Astrocyte (in vitro differentiated cells and primary cell): Measurements from ENCODE around the gene TFEB.

Experiments used
- EZH2 ChIP-seq: IDR thresholded peaks from 2 replicates; pipeline ENCODE4 v1.6.1; 2012; ENCODE audit warnings: mild to moderate bottlenecking, low read length, inconsistent platforms; ENCODE audit not compliant: insufficient read depth
- TF ChIP-seq, protein P1 (sequence below): IDR thresholded peaks from 2 replicates; pipeline ENCODE4 v1.5.1; 2011; ENCODE audit warnings: low read depth, mild to moderate bottlenecking, inconsistent platforms, low read length, moderate library complexity; ENCODE audit not compliant: insufficient read depth

DNA sequence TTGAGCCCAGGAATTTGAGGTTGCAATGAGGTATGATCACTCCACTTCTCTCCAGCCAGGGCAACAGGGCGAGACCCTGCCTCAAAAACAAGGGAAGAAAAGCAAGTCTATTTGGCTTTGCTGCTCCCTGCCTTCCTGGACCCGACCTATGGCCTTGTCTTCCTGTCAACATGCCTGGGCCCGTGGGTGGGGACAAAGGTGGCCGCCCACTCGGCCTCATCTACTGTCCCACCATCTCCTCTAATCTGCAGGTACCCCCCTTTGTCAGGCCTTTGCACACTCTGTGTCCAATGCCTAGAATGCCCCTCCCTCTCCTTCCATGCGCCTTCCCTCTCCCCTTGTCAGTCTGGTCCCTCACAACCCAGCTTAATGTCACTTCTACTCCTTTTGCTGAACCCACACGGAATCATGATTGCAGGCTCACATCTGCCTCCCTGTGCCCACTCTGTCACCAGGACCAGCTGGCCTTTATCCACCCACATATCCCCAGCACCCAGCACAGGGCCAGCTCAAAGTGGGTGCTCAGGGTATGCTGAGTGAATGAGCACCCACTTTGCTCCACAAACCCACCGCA, 56.8 kb downstream of the TFEB start:
- TF ChIP-seq, protein P1, sequence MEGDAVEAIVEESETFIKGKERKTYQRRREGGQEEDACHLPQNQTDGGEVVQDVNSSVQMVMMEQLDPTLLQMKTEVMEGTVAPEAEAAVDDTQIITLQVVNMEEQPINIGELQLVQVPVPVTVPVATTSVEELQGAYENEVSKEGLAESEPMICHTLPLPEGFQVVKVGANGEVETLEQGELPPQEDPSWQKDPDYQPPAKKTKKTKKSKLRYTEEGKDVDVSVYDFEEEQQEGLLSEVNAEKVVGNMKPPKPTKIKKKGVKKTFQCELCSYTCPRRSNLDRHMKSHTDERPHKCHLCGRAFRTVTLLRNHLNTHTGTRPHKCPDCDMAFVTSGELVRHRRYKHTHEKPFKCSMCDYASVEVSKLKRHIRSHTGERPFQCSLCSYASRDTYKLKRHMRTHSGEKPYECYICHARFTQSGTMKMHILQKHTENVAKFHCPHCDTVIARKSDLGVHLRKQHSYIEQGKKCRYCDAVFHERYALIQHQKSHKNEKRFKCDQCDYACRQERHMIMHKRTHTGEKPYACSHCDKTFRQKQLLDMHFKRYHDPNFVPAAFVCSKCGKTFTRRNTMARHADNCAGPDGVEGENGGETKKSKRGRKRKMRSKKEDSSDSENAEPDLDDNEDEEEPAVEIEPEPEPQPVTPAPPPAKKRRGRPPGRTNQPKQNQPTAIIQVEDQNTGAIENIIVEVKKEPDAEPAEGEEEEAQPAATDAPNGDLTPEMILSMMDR: no peak
- no peak for TF ChIP-seq EZH2
